HG02610 (cell line): ENCODE results near the gene JCAD.

Source experiments
- ATAC-seq: cut with Tn5 transposase; IDR thresholded peaks from one replicate; pipeline ENCODE4 v1.9.1; 2021; ENCODE audit warnings: mild to moderate bottlenecking, moderate library complexity; ENCODE audit not compliant: unreplicated experiment

Gene JCAD

DNA sequence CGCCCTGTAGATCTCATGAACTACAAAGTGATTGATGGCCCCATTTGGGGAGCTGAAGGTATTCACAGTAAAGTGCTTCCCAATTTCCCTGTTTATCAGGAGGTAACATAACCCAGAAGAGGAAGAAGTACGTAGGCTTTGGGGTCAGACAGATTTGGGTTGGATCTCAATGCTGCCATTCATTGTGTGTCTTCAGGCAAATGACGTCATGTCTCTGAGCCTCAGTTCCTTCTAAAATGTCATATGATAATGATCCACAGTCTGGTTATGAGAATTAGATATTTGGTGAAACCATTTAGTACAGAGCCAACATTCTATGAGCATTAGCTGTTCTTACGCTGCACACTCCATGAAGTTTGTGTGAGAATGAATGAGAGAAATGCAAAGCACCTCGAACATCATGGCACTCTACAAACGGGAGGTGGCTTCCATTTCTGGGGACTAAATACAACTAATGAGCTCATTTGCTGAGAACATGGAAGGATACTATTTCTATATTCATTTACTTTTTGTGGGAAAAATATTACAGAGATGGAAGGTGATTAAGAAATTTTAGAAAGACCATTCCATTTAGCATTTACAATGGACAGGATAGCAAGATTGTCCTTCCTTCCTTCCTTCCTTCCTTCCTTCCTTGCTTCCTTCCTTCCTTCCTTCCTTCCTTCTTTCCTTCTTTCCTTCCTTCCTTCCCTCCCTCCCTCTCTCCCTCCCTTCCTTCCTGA, 13.8 kb upstream of the JCAD start:
- no peak for ATAC-seq

DNA sequence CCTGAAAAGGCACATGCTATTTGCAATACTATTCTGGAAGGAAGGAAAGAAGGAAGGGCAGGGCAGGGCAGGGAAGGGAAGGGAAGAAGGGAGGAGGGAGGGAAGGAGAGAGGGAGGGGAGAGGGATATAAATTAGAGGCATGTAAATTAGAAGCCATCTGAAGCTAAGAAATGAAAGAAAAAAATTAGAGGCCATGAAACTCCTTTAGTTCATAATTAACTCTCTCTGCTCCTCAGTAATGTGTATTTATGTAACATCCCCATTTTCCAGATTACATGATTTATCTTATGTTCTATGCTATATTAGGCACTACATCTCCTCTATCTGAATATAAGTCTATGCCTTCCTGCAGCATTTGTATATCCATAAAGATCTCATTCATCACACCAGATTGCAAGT, 12.7 kb upstream of the JCAD start:
- no peak for ATAC-seq

DNA sequence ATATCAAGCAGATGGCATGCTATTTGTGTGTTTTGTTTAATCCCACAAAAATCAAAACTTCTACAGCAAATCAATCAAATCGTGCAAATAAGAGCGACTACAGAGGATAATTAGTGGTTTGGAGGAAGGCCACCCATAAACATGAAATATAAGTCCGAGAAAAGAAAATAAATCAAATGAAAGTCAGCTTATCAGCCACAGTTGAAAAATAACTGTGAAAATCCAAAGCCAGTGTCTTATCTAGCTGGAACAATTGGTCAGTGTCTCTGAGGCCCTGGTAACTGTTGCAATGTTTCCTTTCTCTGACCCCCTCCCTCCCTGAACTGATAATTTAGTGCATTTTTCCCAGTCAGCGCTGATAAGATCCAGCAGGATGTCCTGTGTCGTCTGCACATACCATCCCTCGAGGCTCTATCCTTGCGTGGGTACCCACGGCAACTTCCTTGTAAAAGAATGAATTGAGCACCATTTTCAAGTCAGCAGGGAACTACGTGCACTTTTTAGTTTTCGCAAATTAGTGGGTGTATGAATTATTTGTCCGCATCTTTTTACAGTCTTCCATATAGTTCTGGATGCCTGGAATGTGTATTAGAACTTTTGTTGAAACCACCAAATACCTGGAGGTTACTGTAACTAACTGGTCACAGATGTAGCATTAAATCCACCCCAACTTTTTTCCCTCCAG, 10.8 kb upstream of the JCAD start:
- no peak for ATAC-seq

DNA sequence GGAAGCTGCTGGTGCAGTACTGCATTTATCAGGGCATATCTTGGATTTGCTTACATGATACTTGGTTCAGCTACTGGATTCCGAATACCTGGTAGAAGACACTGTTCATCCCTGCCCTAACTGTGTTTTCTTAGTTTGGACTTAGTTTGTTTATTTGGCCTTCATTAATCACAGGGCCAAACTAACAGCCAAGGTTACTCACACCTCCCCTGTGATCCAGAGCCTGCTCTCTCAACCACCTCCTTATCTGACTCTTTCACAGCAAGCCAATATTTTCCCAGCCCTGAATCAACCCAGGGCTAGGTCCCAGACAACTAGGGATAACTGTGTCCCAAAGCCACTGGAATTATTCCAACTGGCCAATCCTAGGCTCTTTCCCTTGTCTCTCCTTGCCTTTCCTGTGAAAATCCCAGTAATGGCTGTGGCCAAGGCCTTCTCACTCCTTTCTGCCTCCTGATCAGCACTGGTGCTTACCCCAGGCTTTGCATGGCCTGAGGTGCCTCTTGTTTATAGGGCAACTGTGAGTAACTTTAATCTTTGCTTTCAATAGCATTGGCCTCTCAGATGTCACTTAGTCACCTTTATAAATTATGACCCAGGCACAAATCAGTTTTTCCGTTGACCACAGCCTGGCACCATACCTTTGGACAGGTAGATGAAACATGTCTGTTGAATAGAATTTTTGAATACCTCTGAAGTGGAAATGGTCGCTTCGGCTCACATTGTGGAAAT, 9.3 kb upstream of the JCAD start:
- ATAC-seq = no peak

DNA sequence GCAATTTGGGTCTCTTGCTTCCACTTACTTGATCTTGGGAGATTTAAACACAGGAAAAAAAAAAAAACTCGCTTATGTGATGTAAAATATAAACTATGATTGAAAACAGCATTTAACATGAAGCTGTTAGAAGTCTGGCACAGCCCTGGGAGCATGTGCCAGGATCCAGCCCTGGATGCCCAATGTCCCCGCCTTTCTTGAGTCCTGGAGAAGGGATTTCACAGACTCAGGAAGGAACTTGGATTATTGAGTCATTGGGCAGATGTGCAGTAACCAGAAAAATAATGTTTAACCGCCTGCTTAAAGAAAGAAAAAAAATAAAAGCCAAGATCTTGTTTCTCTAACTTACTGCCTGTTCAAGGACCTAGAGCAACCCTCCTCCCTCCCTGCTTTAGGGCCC, 3.7 kb upstream of the JCAD start:
- no peak for ATAC-seq

DNA sequence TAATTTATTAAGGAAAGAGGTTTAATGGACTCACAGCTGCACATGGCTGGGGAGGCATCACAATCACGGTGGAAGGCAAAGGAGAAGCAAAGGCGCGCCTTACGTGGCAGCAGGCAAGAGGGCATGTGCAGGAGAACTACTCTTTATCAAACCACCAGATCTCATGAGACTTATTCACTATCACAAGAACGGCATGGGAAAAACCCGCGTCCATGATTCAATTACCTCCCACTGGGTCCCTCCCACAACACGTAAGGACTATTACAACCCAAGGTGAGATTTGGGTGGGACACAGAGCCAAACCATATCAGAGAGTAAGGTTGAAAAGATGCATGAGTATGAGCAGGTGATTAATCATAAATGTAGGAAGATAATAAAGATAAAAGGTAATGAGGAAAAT, 3.2 kb upstream of the JCAD start:
- ATAC-seq = no peak

DNA sequence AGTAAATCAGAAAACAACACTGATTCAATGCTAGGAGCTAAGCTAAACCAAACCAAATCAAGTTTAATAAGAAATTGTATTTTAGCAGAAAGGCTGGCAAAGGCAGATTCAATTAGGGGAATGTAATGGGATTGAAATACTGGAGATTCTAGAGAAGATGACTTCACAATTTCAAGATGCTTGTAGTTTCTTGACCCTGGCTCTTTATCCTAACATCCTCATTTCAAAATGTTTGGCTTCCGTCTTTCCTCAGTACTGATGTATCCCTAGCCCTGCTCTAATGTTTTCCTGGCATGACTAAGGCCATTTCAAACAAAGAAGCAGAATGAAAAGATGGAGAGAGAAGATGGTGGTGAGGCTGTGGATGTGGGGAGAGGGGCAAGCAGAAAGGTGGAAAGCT, 2.7 kb upstream of the JCAD start:
- no peak for ATAC-seq

DNA sequence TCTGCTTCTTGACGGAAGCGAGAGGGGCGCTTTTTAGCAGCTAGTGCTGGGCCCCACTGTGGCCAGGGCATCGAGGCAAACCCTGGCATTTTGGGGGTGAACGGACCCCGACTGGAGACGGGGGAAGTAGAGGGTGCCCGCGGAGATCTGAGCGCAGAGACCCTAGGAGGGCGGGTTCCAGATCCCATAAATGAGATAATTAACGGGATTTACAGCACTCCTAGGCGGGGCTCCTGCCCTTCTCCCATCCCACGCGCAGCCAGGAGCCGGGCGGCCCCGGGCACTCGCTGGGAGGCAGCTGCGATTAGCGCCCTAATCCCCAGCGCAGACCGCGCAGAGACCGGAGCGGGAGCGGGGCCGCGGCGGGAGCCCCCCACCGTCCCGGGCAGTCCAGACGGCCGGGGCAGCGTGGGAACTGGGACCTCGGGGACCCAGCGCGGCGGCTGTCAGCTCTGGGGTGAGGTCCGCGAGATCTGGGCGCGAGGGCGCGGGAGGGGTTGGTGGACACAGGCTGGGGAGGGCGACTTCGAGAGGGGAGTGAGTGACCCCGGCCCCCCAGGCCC, 735 bp downstream of the JCAD start:
- no peak for ATAC-seq

DNA sequence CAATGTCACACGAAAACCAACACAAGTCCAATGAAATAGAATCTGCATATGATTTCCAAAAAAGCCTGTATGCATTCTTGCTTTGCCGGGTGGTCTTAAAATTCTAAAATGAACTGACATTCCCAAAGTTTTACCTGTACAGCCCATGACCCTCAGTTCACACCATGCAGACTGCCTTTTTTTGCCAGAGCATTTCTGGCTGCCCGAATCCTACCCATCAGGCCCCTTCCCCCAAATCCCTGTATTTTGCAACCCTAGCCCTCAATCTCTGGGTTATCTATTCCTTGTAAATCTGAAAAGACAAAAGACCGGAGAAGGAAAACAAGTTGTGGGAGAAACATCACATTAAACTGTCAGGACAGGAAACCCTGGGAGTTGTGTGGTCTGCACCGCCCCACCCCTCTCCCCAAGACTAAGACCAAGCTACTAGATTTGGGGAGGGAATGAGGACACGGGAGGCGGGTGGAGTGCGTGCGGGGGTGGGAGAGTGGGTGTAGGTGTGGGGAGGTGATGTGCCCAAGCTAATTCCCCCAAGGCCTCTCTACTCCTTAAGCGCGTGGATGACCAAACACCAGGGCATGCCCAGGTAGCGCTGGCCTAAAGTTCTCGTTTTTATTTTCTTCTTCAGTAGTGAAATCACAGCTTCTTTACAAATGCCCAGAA, 1.4 kb downstream of the JCAD start:
- no peak for ATAC-seq

DNA sequence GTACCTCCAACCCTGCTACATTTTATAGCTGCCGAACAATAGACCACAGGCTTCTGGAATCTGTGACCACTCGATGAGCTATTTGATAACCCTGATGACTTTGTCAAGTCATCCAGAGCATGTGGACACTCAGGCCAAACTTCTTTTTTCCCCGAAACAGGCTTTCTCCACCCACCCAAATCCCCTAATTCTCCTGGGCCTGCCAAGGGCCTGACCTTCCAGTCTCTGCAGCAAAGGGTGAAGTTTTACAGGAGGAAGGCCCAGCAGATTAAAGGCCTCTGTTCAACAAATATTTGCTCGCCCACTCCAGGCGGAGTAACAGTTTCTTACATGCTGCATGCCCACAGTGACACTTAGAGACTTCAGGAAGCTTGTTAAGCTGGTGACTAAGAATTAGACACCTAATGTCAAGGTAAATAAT, 2.0 kb downstream of the JCAD start:
- ATAC-seq = no peak

DNA sequence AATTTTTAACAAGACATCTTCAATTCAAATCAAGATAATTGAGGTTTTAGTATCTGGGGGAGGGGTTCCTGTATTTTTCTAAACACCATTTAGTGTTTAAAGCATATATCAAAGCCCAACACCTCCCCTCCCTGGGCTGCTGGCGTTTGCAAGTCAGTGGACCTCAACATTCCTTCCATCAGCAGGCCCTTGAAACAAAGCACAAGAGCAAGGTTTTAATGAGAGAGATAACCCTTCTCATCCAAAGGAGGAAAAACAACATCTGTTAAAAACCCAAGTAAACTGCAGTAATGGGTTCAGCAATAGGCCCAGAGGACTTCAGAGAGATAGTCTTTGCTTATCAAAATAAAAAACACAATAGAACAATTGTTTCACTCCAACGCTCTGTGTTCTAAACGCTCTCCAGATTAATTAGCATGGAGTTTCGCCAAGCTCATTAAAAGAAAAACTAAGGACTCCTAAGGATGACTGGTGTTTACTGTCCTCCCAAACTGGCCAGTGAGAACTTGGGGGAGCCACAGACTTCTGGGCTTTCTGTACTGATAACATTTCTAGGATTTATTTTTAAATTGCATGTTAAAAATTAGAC, 2.5 kb downstream of the JCAD start:
- no peak for ATAC-seq

DNA sequence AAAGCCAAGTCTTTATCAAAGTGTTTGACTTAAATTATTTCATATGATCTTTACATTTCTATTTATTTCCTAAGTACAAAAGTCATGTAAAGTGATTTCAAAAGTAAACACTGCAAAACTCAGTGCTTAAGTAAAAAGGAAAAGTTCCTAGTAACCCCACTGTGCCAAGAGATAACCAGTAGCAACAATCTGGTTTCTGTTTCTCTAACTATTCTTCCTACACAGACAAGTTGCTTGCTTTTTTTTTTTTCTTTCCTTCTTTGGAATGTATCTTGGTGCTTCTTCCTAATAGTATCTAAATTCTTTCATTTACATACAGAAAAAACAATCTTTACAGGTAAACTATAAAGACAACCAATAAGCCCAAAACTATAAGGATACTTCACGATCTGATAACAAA, 3.1 kb downstream of the JCAD start:
- ATAC-seq = no peak

DNA sequence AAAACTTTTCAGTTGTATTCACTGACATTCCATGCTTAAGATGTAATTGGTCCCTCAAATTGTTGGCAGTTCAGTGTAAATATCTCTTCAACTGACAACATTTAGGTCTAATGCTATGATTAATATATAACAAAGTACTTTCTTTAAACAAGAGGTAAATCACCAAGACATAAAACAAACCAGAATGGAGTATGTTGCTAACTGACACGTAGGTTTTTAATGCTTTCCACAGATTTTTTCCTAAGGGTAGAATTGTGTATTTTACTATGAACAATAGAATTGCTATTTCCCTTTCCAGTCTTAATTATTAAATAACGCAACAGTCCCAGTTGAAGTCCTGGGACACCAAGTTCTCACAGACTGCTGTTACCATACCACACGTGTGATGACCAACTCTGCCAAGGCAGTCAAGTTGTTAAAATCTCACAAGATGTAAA, 4.1 kb downstream of the JCAD start:
- no peak for ATAC-seq

DNA sequence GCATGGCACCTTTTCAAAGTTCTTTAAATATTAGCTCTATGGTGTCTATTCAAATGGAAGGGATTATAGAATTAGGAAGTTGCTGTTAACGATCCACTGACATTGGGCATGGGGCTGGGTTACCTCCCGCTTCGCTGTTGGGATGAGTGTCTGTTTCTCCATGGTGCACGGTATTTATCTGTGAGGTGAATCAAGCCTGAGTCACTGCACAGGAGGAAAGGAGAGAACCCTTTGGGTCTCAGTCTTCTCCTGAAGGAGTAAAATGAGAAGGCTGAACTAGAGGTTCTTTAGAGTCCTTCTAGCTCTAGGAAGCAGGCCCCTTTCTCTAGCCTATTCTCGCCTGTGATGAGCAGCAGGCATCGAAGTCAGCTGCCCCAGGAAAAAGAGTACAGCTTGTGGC, 7.3 kb downstream of the JCAD start:
- ATAC-seq = no peak

DNA sequence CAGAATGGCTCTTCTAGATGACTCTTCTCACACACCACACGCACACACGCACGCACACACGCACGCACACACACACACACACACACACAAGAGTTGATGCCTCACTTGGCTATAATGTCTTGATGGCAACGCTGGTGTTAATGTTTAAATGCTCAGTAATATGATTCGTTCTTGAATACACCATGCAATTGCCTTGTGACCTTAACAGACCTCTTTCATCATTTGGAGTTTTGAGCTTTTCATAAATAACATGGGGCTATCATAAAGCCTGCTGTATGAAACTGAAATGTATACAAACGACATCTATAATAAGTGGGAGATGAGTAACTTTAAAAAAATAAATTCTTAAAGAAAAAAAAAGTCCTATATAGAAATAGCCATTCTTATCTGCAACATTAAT, 8.2 kb downstream of the JCAD start:
- ATAC-seq = no peak

DNA sequence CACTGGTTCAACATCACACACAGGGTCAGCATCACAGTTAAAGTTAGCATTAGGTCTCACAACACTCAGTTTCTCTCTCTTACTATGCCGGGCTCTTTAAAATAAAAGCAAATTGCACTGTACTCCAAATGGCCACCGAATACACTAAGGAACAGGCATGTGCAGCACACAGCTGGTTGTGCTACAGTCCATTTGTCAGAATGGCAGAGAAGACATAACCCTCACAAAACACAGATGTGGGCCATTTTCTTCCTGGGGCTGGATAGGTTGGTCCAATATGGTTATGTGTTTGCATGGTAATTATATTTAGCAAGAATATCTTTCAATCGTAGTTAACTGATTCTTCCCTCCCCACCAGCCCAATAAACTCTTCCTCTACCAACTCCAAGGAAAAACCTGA, 9.0 kb downstream of the JCAD start:
- no peak for ATAC-seq

DNA sequence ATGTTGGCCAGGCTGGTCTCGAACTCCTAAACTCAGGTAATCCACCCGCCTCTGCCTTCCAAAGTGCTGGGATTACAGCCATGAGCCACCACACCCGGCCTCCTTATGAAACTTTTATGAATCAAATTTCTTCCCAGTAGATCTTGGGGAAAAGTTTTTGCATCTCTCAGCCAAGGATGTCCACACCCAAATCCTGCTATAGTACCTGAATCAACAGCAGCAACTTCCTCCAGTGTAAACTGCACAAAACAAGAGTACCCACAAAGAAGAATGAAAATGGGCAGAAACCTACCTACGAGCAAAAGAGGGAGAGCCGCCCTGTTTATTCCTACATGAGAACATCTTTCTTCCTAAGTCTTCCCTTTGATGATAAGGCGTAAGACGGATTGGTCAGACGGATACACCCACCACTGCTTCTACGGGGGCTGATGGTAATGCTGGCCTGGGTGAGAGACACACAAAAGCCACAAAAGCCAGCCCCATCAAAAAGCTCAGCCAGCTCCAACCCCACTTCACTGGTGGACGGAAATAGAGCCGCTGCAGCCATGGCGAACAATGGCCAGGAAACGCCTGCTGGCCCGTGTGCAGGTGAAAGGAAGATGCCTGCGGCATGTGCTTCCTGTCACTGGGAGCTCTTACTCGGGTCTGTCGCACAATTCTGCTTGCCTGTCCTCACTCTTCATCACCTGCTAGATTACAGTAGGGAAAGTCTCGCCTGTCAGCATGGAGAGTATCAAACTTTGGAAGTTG, 10.4 kb downstream of the JCAD start:
- ATAC-seq = no peak

DNA sequence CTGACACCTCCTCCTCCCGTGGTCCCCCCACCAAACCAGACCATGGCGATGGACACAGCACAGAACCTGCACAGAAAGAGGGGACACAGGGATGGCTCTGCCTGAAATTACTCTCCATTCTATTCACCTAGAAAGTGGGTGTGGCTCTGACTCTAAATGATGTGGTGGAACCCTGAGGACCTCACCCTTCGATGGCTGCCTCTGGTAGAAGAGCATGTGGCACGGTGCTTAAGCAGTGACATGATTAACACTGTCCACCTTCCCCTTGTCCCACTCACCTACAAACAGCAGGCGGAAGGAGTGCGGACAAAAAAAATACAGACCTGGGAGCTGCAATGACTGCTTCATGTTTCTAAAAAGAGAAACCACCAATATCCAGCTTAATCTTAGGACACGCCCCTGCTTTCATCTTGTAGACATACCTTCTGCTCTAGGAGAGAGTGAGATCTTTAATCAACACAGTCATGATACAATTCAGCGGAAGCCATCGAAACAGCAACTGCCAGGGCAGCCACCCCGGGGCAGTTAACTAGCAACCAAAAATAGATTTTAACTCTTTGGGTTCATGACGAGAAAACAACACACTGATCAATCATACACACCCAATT, 11.4 kb downstream of the JCAD start:
- ATAC-seq = no peak

DNA sequence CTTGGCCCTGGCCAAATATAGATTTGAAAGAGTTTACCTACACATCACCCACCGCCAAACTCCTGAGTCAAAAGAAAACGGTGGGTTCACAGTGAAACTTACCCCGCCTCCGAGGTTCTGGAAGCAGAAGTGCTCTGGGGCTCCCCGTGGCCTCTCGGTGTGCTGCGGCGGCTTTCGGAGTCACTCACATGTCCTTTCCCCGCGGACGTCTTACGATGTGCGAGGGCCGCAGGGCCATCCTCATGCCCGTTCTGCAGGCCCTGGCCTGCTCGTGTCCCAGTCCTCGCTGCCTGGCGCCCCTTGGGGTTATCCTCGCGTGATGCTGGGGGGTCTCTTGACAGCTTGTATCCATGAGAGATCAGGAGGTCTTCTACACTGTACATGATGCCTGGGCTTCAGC, 12.0 kb downstream of the JCAD start:
- no peak for ATAC-seq

DNA sequence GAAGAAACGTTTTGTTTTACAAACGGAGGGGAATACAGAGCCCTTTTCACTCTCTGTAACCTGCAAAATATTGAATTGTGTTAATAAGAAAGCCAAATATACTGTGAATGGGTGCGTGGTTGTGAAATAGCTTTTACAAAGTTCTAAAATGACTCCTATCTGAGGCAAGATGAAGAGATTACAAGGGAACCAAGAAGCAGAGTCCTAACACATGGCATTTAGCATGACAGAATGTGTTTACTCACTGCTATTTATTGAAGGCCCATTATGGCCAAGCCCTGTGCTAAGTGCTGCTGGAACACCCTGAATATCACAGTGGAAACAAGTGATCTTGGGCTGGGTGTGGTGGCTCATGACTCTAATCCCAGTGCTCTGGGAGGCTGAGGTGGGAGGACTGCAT, 12.9 kb downstream of the JCAD start:
- no peak for ATAC-seq
